WTC11 (cell line): ENCODE results near the gene SLC2A4. TPM values are rescaled to one million over a fixed set of nuclear protein-coding genes. Genes with fewer than 3 reads are reported as not detected.

Experiments used
- ATAC-seq: fragments of 200-7000 bp; cut with Tn5 transposase; 2 replicates; pipeline ENCODE4 v1.10.0; 2021; ENCODE audit warnings: mild to moderate bottlenecking, moderate library complexity
- CTCF ChIA-PET: fragments of 300-600 bp; sonication (Branson Sonifier 250); formaldehyde crosslinking; loops from one replicate; lab custom pipeline; 2021; ENCODE audit warnings: antibody characterized with exemption; lab: Charles Lee
- POLR2A ChIA-PET: fragments of 350-600 bp; sonication (Branson Sonifier 250); formaldehyde crosslinking; loops from one replicate; lab custom pipeline; 2021; ENCODE audit warnings: antibody characterized with exemption; lab: Charles Lee
- DNase-seq: peaks from one replicate; pipeline ENCODE4 v3.0.0; 2021; ENCODE audit warnings: low spot score
- H3K27ac Mint-ChIP-seq: 2 replicates; pipeline ENCODE4 v1.8.0; 2021; ENCODE audit warnings: mixed read lengths
- H3K27me3 Mint-ChIP-seq: 2 replicates; pipeline ENCODE4 v1.8.0; 2021; ENCODE audit warnings: low read depth, mild to moderate bottlenecking, moderate library complexity, mixed read lengths
- H3K36me3 Mint-ChIP-seq: 2 replicates; pipeline ENCODE4 v1.8.0; 2021; ENCODE audit warnings: mixed read lengths
- H3K4me1 Mint-ChIP-seq: 2 replicates; pipeline ENCODE4 v1.8.0; 2022; ENCODE audit warnings: mixed read lengths
- H3K4me3 Mint-ChIP-seq: 2 replicates; pipeline ENCODE4 v1.8.0; 2021; ENCODE audit warnings: mild to moderate bottlenecking, moderate library complexity, mixed read lengths
- H3K9me3 Mint-ChIP-seq: 2 replicates; pipeline ENCODE4 v1.8.0; 2021; ENCODE audit warnings: mixed read lengths
- ARID4B ChIP-seq: sonication (generic); formaldehyde crosslinking; IDR thresholded peaks from 2 replicates; pipeline ENCODE4 v1.8.0; 2023; ENCODE audit warnings: missing genetic modification reagents, mild to moderate bottlenecking, borderline replicate concordance
- E2F1 ChIP-seq: sonication (generic); formaldehyde crosslinking; IDR thresholded peaks from 2 replicates; pipeline ENCODE4 v1.8.0; 2022; ENCODE audit warnings: mild to moderate bottlenecking, missing genetic modification reagents
- JUN ChIP-seq: sonication (generic); formaldehyde crosslinking; IDR thresholded peaks from 2 replicates; pipeline ENCODE4 v1.8.0; 2023; ENCODE audit warnings: mild to moderate bottlenecking, missing genetic modification reagents
- NR1H2 ChIP-seq: sonication (generic); formaldehyde crosslinking; IDR thresholded peaks from 2 replicates; pipeline ENCODE4 v1.9.0; 2021; ENCODE audit warnings: mild to moderate bottlenecking, moderate library complexity, missing genetic modification reagents
- PRDM15 ChIP-seq: sonication (generic); formaldehyde crosslinking; IDR thresholded peaks from 2 replicates; pipeline ENCODE4 v1.8.0; 2022; ENCODE audit warnings: missing genetic modification reagents
- PRRX2 ChIP-seq: fragments of 250-450 bp; sonication (Bioruptor Pico); IDR thresholded peaks from 2 replicates; pipeline ENCODE4 v1.8.0; 2021; ENCODE audit warnings: mild to moderate bottlenecking
- SMAD3 ChIP-seq: sonication (generic); formaldehyde crosslinking; IDR thresholded peaks from 2 replicates; pipeline ENCODE4 v1.8.0; 2022; ENCODE audit warnings: missing genetic modification reagents, mild to moderate bottlenecking, borderline replicate concordance
- TEAD1 ChIP-seq: sonication (generic); formaldehyde crosslinking; IDR thresholded peaks from 2 replicates; pipeline ENCODE4 v1.8.0; 2022; ENCODE audit warnings: mild to moderate bottlenecking, missing genetic modification reagents
- TEAD4 ChIP-seq: sonication (generic); formaldehyde crosslinking; IDR thresholded peaks from 2 replicates; pipeline ENCODE4 v1.8.0; 2022; ENCODE audit warnings: mild to moderate bottlenecking, missing genetic modification reagents
- ZNF219 ChIP-seq: sonication (generic); formaldehyde crosslinking; IDR thresholded peaks from 2 replicates; pipeline ENCODE4 v1.8.0; 2023; ENCODE audit warnings: missing genetic modification reagents, mild to moderate bottlenecking, borderline replicate concordance
- ZNF281 ChIP-seq: sonication (generic); formaldehyde crosslinking; IDR thresholded peaks from 2 replicates; pipeline ENCODE4 v1.8.0; 2023; ENCODE audit warnings: mild to moderate bottlenecking, missing genetic modification reagents
- ZNF512 ChIP-seq: sonication (generic); formaldehyde crosslinking; IDR thresholded peaks from 2 replicates; pipeline ENCODE4 v1.8.1; 2022; ENCODE audit warnings: missing genetic modification reagents, borderline replicate concordance
- total RNA-seq: library from RNA; stranded (reverse); gene quantifications from 3 replicates; pipeline ENCODE4 v1.2.3, GENCODE V29; 2021
- TF ChIP-seq, protein P1 (sequence below): sonication (generic); formaldehyde crosslinking; IDR thresholded peaks from 2 replicates; pipeline ENCODE4 v1.8.0; 2022; ENCODE audit warnings: mild to moderate bottlenecking, missing genetic modification reagents
- TF ChIP-seq, protein P2 (sequence below): fragments of 250-450 bp; sonication (Bioruptor Pico); IDR thresholded peaks from 2 replicates; pipeline ENCODE4 v1.9.0; 2021; ENCODE audit warnings: mild to moderate bottlenecking
- TF ChIP-seq, protein P3 (sequence below): sonication (generic); formaldehyde crosslinking; conservative IDR thresholded peaks from 2 replicates; pipeline ENCODE4 v1.8.1; 2023; ENCODE audit warnings: mild to moderate bottlenecking, low read depth, missing genetic modification reagents, moderate library complexity

The SLC2A4 gene
- total RNA-seq, 1 experiment from 2014 or later, result 6.4 TPM

GRCh38 chr17:7307686-7308624, 26.4 kb downstream of the SLC2A4 start:
- ATAC-seq, result no peak; the same call in 1 of the 2 replicates
- TF ChIP-seq TEAD4 (no peak), SMAD3 (CRISPR knock-in tag) (peak; percentile 35; the same call in 1 of the 2 replicates), TEAD1 (CRISPR knock-in tag) (0 out of 2 replicates have a peak, but pooled peaks have one; percentile 39), PRDM15 (no peak; the same call in 1 of the 2 replicates), JUN (CRISPR knock-in tag) (no peak; the same call in 1 of the 2 replicates), ZNF512 (CRISPR knock-in tag) (no peak), ARID4B (no peak; the same call in 1 of the 2 replicates), E2F1 (CRISPR knock-in tag) (no peak), ZNF219 (CRISPR knock-in tag) (no peak), NR1H2 (CRISPR knock-in tag) (no peak), PRRX2 (no peak), ZNF281 (peak; percentile 80; the same call in 1 of the 2 replicates)
- TF ChIP-seq, protein P1, sequence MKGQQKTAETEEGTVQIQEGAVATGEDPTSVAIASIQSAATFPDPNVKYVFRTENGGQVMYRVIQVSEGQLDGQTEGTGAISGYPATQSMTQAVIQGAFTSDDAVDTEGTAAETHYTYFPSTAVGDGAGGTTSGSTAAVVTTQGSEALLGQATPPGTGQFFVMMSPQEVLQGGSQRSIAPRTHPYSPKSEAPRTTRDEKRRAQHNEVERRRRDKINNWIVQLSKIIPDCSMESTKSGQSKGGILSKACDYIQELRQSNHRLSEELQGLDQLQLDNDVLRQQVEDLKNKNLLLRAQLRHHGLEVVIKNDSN (CRISPR knock-in tag), result no peak; the same call in none of the 2 replicates
- TF ChIP-seq, protein P2, sequence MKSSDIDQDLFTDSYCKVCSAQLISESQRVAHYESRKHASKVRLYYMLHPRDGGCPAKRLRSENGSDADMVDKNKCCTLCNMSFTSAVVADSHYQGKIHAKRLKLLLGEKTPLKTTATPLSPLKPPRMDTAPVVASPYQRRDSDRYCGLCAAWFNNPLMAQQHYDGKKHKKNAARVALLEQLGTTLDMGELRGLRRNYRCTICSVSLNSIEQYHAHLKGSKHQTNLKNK (CRISPR knock-in tag), result no peak
- TF ChIP-seq, protein P3, sequence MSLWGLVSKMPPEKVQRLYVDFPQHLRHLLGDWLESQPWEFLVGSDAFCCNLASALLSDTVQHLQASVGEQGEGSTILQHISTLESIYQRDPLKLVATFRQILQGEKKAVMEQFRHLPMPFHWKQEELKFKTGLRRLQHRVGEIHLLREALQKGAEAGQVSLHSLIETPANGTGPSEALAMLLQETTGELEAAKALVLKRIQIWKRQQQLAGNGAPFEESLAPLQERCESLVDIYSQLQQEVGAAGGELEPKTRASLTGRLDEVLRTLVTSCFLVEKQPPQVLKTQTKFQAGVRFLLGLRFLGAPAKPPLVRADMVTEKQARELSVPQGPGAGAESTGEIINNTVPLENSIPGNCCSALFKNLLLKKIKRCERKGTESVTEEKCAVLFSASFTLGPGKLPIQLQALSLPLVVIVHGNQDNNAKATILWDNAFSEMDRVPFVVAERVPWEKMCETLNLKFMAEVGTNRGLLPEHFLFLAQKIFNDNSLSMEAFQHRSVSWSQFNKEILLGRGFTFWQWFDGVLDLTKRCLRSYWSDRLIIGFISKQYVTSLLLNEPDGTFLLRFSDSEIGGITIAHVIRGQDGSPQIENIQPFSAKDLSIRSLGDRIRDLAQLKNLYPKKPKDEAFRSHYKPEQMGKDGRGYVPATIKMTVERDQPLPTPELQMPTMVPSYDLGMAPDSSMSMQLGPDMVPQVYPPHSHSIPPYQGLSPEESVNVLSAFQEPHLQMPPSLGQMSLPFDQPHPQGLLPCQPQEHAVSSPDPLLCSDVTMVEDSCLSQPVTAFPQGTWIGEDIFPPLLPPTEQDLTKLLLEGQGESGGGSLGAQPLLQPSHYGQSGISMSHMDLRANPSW (CRISPR knock-in tag), result no peak

More at GRCh38 chr17:7307686-7308624, 26.4 kb downstream of the SLC2A4 start:
- H3K9me3 Mint-ChIP-seq, result peaks cover 4% of the 10 kb centered on the region
- DNase-seq, result peak; percentile 50
- CTCF ChIA-PET, result interaction anchor here (0.9 to 1.4 kb wide), 3 partner anchors 22 to 57 kb away, joined by 3 to 4 read pairs (median 4); partner anchors contain the start of genes CTDNEP1 and NEURL4
- POLR2A ChIA-PET, result interaction anchor here (1.0 kb wide), 1 partner anchor 22 kb away, joined by 7 read pairs; the partner anchor contains the start of gene NEURL4
- peaks cover 14% of the 10 kb centered on the region for H3K27me3 Mint-ChIP-seq
- H3K27ac Mint-ChIP-seq, result peak overlapping the region; percentile 99
- H3K4me1 Mint-ChIP-seq, result peaks cover 26% of the 10 kb centered on the region
- peaks cover 36% of the 10 kb centered on the region for H3K36me3 Mint-ChIP-seq
- H3K4me3 Mint-ChIP-seq, result peak overlapping the region; percentile 89
